Islet of Langerhans (tissue), 1 donor: ENCODE data around the gene ZFHX3.

ENCODE experiments used
- FAIRE-seq: peaks from one replicate; lab custom pipeline; 2011; peaks lifted over from hg19 to GRCh38; lab: Jason Lieb, UNC

ZFHX3 gene

GRCh38 chr16:72865258-72865657 is 182.7 kb downstream of the ZFHX3 start:
- no peak for FAIRE-seq

- FAIRE-seq: no peak
Observed at GRCh38 chr16:72864130-72864833, 183.6 kb downstream of the ZFHX3 start.

- FAIRE-seq: no peak
Observed at GRCh38 chr16:72862090-72862489, 185.8 kb downstream of the ZFHX3 start.

GRCh38 chr16:72860726-72861562 is 187.0 kb downstream of the ZFHX3 start:
- FAIRE-seq: no peak

GRCh38 chr16:72859581-72859980 is 188.3 kb downstream of the ZFHX3 start:
- FAIRE-seq: no peak

- no peak for FAIRE-seq
Observed at GRCh38 chr16:72858665-72859493, 189.0 kb downstream of the ZFHX3 start.

GRCh38 chr16:72857834-72858664 is 189.9 kb downstream of the ZFHX3 start:
- FAIRE-seq: no peak

GRCh38 chr16:72856797-72857196 is 191.1 kb downstream of the ZFHX3 start:
- FAIRE-seq: no peak

GRCh38 chr16:72854267-72854959 is 193.5 kb downstream of the ZFHX3 start:
- no peak for FAIRE-seq

- no peak for FAIRE-seq
Observed at GRCh38 chr16:72853575-72854266, 194.2 kb downstream of the ZFHX3 start.

- FAIRE-seq: no peak
Observed at GRCh38 chr16:72852421-72852820, 195.5 kb downstream of the ZFHX3 start.

- FAIRE-seq: no peak
Observed at GRCh38 chr16:72850853-72851252, 197.1 kb downstream of the ZFHX3 start.

- no peak for FAIRE-seq
Observed at GRCh38 chr16:72850021-72850420, 197.9 kb downstream of the ZFHX3 start.

GRCh38 chr16:72848759-72849664 is 198.9 kb downstream of the ZFHX3 start:
- FAIRE-seq: no peak

GRCh38 chr16:72848028-72848400 is 199.9 kb downstream of the ZFHX3 start:
- no peak for FAIRE-seq

- no peak for FAIRE-seq
Observed at GRCh38 chr16:72847187-72848027, 200.5 kb downstream of the ZFHX3 start.

GRCh38 chr16:72846594-72846993 is 201.3 kb downstream of the ZFHX3 start:
- no peak for FAIRE-seq

- no peak for FAIRE-seq
Observed at GRCh38 chr16:72845322-72846020, 202.5 kb downstream of the ZFHX3 start.
